ENCODE data around the gene VAMP8. TPM values are rescaled to one million over a fixed set of nuclear protein-coding genes. Genes with fewer than 3 reads are reported as not detected.

The VAMP8 gene
- total RNA-seq, 2 donors from 2014 or later, result 39.6 to 111 TPM

- TF ChIP-seq POLR2A (IDR thresholded peaks at IDR 0.05) (no peak), CTCF (IDR thresholded peaks at IDR 0.05) (no peak)
- H3K4me1 ChIP-seq, result peaks cover 28% of the 10 kb centered on the region
- no peaks in the 10 kb centered on the region for H3K27me3 ChIP-seq
- intact Hi-C loops (cut with DNase I), result no loop called here
- no peaks in the 10 kb centered on the region for H3K36me3 ChIP-seq (replicated peaks in 1 of 2; ENCODE audit: insufficient read depth in 1 of 2, low read depth in 2 of 2)
- 50 to 95% methylated on average over 2 of the region's 2 CpGs for WGBS, 2 donors
- H3K4me3 ChIP-seq, result no peak overlapping the region
- H3K9me3 ChIP-seq, result no peaks in the 10 kb centered on the region
- peak overlapping the region in 1 of 4 donors; percentile 51 for H3K27ac ChIP-seq
- ATAC-seq (peak; percentile 36), DNase-seq (peak in 1 of 4 donors; percentile 43)
Observed at GRCh38 chr2:85531589-85531988, 45.8 kb upstream of the VAMP8 start.

GRCh38 chr2:85534099-85534498 lies 43.3 kb upstream of the VAMP8 start:
- H3K4me3 ChIP-seq, result no peak overlapping the region
- intact Hi-C loops (cut with DNase I), result no loop called here
- TF ChIP-seq CTCF (IDR thresholded peaks at IDR 0.05), result no peak
- TF ChIP-seq POLR2A (IDR thresholded peaks at IDR 0.05), result no peak
- no peaks in the 10 kb centered on the region for H3K9me3 ChIP-seq
- no peak overlapping the region for H3K27ac ChIP-seq
- no peak for ATAC-seq
- DNase-seq, result no peak
- 79 to 92% methylated on average over 3 of the region's 3 CpGs for WGBS, 2 donors
- no peaks in the 10 kb centered on the region for H3K27me3 ChIP-seq
- H3K36me3 ChIP-seq (replicated peaks in 1 of 2; ENCODE audit: insufficient read depth in 1 of 2, low read depth in 2 of 2), result no peaks in the 10 kb centered on the region
- peaks cover 42% of the 10 kb centered on the region for H3K4me1 ChIP-seq

GRCh38 chr2:85534881-85535280 lies 42.5 kb upstream of the VAMP8 start:
- no peak overlapping the region for H3K4me3 ChIP-seq
- ATAC-seq (no peak), DNase-seq (no peak)
- H3K27me3 ChIP-seq, result no peaks in the 10 kb centered on the region
- H3K36me3 ChIP-seq (replicated peaks in 1 of 2; ENCODE audit: insufficient read depth in 1 of 2, low read depth in 2 of 2), result no peaks in the 10 kb centered on the region
- peaks cover 42% of the 10 kb centered on the region for H3K4me1 ChIP-seq
- H3K27ac ChIP-seq, result peak overlapping the region in 2 of 4 donors; percentile 32 to 99
- 61 to 65% methylated on average over 3 of the region's 3 CpGs for WGBS, 2 donors
- intact Hi-C loops (cut with DNase I), result no loop called here
- TF ChIP-seq POLR2A (IDR thresholded peaks at IDR 0.05), result no peak
- TF ChIP-seq CTCF (IDR thresholded peaks at IDR 0.05), result no peak
- H3K9me3 ChIP-seq, result no peaks in the 10 kb centered on the region

- intact Hi-C loops (cut with DNase I), result no loop called here
Observed at GRCh38 chr2:85536479-85536878, 40.9 kb upstream of the VAMP8 start.

More at GRCh38 chr2:85536479-85536878, 40.9 kb upstream of the VAMP8 start:
- DNase-seq (no peak), ATAC-seq (no peak)
- H3K27me3 ChIP-seq, result no peaks in the 10 kb centered on the region
- WGBS, 2 donors, result 63 to 70% methylated on average over 3 of the region's 3 CpGs
- H3K36me3 ChIP-seq (replicated peaks in 1 of 2; ENCODE audit: insufficient read depth in 1 of 2, low read depth in 2 of 2), result peaks cover 0 to 2% of the 10 kb centered on the region in 2 donors
- peaks cover 45% of the 10 kb centered on the region for H3K4me1 ChIP-seq
- H3K27ac ChIP-seq, result peak overlapping the region; percentile 16 to 99 (median 98)
- H3K4me3 ChIP-seq, result no peak overlapping the region
- H3K9me3 ChIP-seq, result no peaks in the 10 kb centered on the region
- TF ChIP-seq CTCF (IDR thresholded peaks at IDR 0.05) (no peak), POLR2A (IDR thresholded peaks at IDR 0.05) (no peak)
